HepG2 (cell line): Measurements from ENCODE around the gene KIAA1549. TPM values are rescaled to one million over a fixed set of nuclear protein-coding genes. Genes with fewer than 3 reads are reported as not detected.

Source experiments
- ATAC-seq: fragments of 200-7000 bp; cut with Tn5 transposase; 3 replicates; pipeline ENCODE4 v1.9.1; 2020; ENCODE audit warnings: mild to moderate bottlenecking, moderate library complexity
- BruUV-seq: library from RNA; stranded (reverse); fragments of 400-500 nt; replicated peaks from 2 replicates; lab custom pipeline; 2021; lab: Mats Ljungman, UMichigan
- CTCF ChIA-PET: fragments of 300-600 bp; formaldehyde crosslinking; extraction: SDS; loops from one replicate; lab custom pipeline; 2021; ENCODE audit warnings: low total read pairs, inconsistent platforms, low intra/inter-chr PET ratio; lab: Yijun Ruan, JAX
- POLR2A ChIA-PET: fragments of 350-600 bp; sonication (Branson Sonifier 250); formaldehyde crosslinking; loops from one replicate; lab custom pipeline; 2020; ENCODE audit warnings: antibody characterized with exemption, inconsistent platforms; lab: Yijun Ruan, JAX
- DNase-seq: peaks from one replicate; pipeline ENCODE4 v3.0.0-alpha.2; 2015; ENCODE audit warnings: low spot score
- FAIRE-seq: peaks from 3 replicates; lab custom pipeline; 2011; peaks lifted over from hg19 to GRCh38; lab: Jason Lieb, UNC
- H2AFZ ChIP-seq: one replicate; pipeline ENCODE4 v1.6.1; 2011; ENCODE audit warnings: low read length, inconsistent platforms
- H3K27ac ChIP-seq: fragments of 300-600 bp; 3 replicates; pipeline ENCODE4 v1.8.0; 2011; ENCODE audit warnings: mixed run types, mild to moderate bottlenecking, mixed read lengths, low read length, inconsistent platforms; ENCODE audit not compliant: insufficient read depth; ENCODE audit errors: extremely low read length
- H3K27me3 ChIP-seq, 2 experiments: fragments of 200-600 bp in 1 of 2; 2 replicates in 1 of 2; 3 replicates in 1 of 2; pipeline versions ENCODE4 v1.6.0 to v1.8.0; 2011; ENCODE audit warnings: low read length in 2 of 2, mild to moderate bottlenecking in 2 of 2, moderate library complexity in 2 of 2, inconsistent platforms in 1 of 2; ENCODE audit not compliant: insufficient read depth in 2 of 2, control insufficient read depth in 1 of 2
- H3K36me3 ChIP-seq, 2 experiments: fragments of 200-600 bp in 1 of 2; replicated peaks in 1 of 2; 2 replicates in 1 of 2; 3 replicates in 1 of 2; pipeline versions ENCODE4 v1.5.1 to v1.8.0; 2011; ENCODE audit warnings: low read length in 2 of 2, inconsistent platforms in 1 of 2; ENCODE audit not compliant: insufficient read depth in 2 of 2, control insufficient read depth in 1 of 2
- H3K4me1 ChIP-seq: 2 replicates; pipeline ENCODE4 v1.5.1; 2012; ENCODE audit warnings: low read length, inconsistent platforms; ENCODE audit not compliant: insufficient read depth
- H3K4me2 ChIP-seq: 2 replicates; pipeline ENCODE4 v1.6.0; 2011; ENCODE audit warnings: low read depth, low read length, inconsistent platforms
- H3K4me3 ChIP-seq, 3 experiments: fragments of 200-600 bp in 1 of 3; sonication (generic), shearing (Covaris generic) in 1 of 3; replicated peaks in 1 of 3; 2 replicates each; pipeline ENCODE4 v1.5.1; 2011 to 2016; ENCODE audit warnings: low read length in 3 of 3, inconsistent platforms in 2 of 3, low read depth in 2 of 3, mild to moderate bottlenecking in 2 of 3, control low read depth in 1 of 3, mixed read lengths in 1 of 3; ENCODE audit not compliant: insufficient read depth in 1 of 3
- H3K79me2 ChIP-seq: one replicate; pipeline ENCODE4 v1.6.1; 2011; ENCODE audit warnings: low read length, inconsistent platforms; ENCODE audit not compliant: insufficient read depth
- H3K9ac ChIP-seq: 2 replicates; pipeline ENCODE4 v1.6.0; 2011; ENCODE audit warnings: mild to moderate bottlenecking, low read depth, low read length, inconsistent platforms; ENCODE audit not compliant: insufficient read depth
- H3K9me3 ChIP-seq: 2 replicates; pipeline ENCODE4 v1.5.1; 2012; ENCODE audit warnings: mild to moderate bottlenecking, low read length
- H4K20me1 ChIP-seq: 2 replicates; pipeline ENCODE4 v1.6.0; 2011; ENCODE audit warnings: inconsistent platforms, mild to moderate bottlenecking, low read length, moderate library complexity; ENCODE audit not compliant: insufficient read depth
- ARNT ChIP-seq: fragments of 450-650 bp; IDR thresholded peaks from 2 replicates; pipeline ENCODE4 v1.6.1; 2017
- CBX1 ChIP-seq: IDR thresholded peaks from one replicate; pipeline ENCODE4 v1.6.1; 2016; ENCODE audit warnings: antibody characterized with exemption, low read depth
- NFIC ChIP-seq: IDR thresholded peaks from 2 replicates; pipeline ENCODE4 v1.6.1; 2012; ENCODE audit warnings: mild to moderate bottlenecking, low read length, inconsistent platforms
- XRCC5 ChIP-seq: fragments of 200-400 bp; formaldehyde crosslinking; optimal IDR thresholded peaks from 2 replicates; pipeline ENCODE3; 2017; ENCODE audit warnings: mild to moderate bottlenecking, low read length
- ZFP41 ChIP-seq: sonication (generic); formaldehyde crosslinking; IDR thresholded peaks from 2 replicates; pipeline ENCODE4 v1.4.0; 2020; ENCODE audit warnings: mild to moderate bottlenecking, missing genetic modification reagents, borderline replicate concordance
- ZNF263 ChIP-seq: sonication (generic); formaldehyde crosslinking; IDR thresholded peaks from 2 replicates; pipeline ENCODE4 v1.4.0; 2020; ENCODE audit warnings: missing genetic modification reagents
- ZNF558 ChIP-seq: sonication (generic); formaldehyde crosslinking; IDR thresholded peaks from 2 replicates; pipeline ENCODE4 v1.9.0; 2022; ENCODE audit warnings: mild to moderate bottlenecking, missing genetic modification reagents, borderline replicate concordance
- ZNF709 ChIP-seq: sonication (generic); formaldehyde crosslinking; IDR thresholded peaks from 2 replicates; pipeline ENCODE4 v1.5.0; 2020; ENCODE audit warnings: mild to moderate bottlenecking, missing genetic modification reagents
- WGBS: methylation state at CpG from one replicate; pipeline ENCODE4 v1.1.6; 2017; ENCODE audit warnings: low lambda C conversion rate; 5-methylcytosine and 5-hydroxymethylcytosine counted together
- in situ Hi-C: cut with HindIII; loops from 2 replicates; pipeline ENCODE4 v1.10.0; 2017; ENCODE audit warnings: low pct_unique_long_range_greater_than_20kb; ENCODE audit not compliant: extremely low pct_ligation_motif_present
- intact Hi-C: fragments of 100-400 bp; cut with micrococcal nuclease; formaldehyde crosslinking; loops from one replicate; pipeline ENCODE4 v1.10.0; 2022; ENCODE audit not compliant: unreplicated experiment
- polyA plus RNA-seq, 8 experiments: library from polyadenylated mRNA; depleted of rRNA in 3 of 8; stranded (reverse) in 7 of 8; unstranded in 1 of 8; fragments of >200 nt; fragmentation: Illumina TruSeq in 4 of 8; extraction: Trizol in 4 of 8; gene quantifications; 2 replicates each; pipeline versions ENCODE4 v1.2.1 to v1.2.3, GENCODE V29; 2011 to 2016; ENCODE audit warnings: low read depth in 4 of 8, missing spikeins in 1 of 8, mixed read lengths in 1 of 8; ENCODE audit not compliant: insufficient read depth in 1 of 8
- total RNA-seq, 5 experiments: library from RNA; depleted of rRNA; stranded (reverse); fragments of >200 nt; fragmentation: Illumina TruSeq; extraction: Trizol; gene quantifications; 2 replicates each; pipeline ENCODE4 v1.2.3, GENCODE V29; 2016; ENCODE audit warnings: low read depth in 1 of 5
- TF ChIP-seq, protein P1 (sequence below): sonication (generic); formaldehyde crosslinking; IDR thresholded peaks from 2 replicates; pipeline ENCODE4 v1.9.0; 2021; ENCODE audit warnings: missing genetic modification reagents, borderline replicate concordance
- TF ChIP-seq, protein P2 (sequence below): sonication (generic); formaldehyde crosslinking; IDR thresholded peaks from 2 replicates; pipeline ENCODE4 v1.4.0; 2020; ENCODE audit warnings: missing genetic modification reagents
- TF ChIP-seq, protein P3 (sequence below): sonication (generic); formaldehyde crosslinking; IDR thresholded peaks from 2 replicates; pipeline ENCODE4 v1.4.0; 2020; ENCODE audit warnings: mild to moderate bottlenecking, low read depth, missing genetic modification reagents
- TF ChIP-seq, protein P4 (sequence below): sonication (generic); formaldehyde crosslinking; conservative IDR thresholded peaks from 2 replicates; pipeline ENCODE4 v1.5.0; 2020; ENCODE audit warnings: missing genetic modification reagents
- TF ChIP-seq, protein P5 (sequence below): sonication (generic); formaldehyde crosslinking; IDR thresholded peaks from 2 replicates; pipeline ENCODE4 v1.4.0; 2020; ENCODE audit warnings: missing genetic modification reagents

KIAA1549 gene
- total and polyA plus RNA-seq, 2 of the 13 experiments (the other 11 are each of a cell fraction or from before 2014, with no cell fraction given): 1.1 to 1.8 TPM

DNA sequence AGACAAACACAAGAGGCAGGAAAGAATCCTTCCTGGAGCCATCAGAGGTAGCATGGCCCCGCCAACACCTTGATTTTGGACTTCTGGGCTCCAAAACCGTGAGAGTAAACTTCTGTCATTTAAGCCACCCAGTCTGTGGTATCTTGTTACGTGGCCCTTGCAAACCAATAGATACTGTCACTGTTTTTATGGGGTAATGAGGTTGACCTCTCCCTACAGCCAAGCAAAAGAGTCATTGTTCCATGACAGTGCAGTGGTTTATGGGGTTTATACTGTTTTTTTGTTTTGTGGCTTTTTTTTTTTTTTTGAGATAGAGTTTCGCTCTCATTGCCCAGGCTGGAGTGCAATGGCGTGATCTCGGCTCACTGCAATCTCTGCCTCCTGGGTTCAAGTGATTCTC, 32.8 kb downstream of the KIAA1549 start:
- ChIA-PET CTCF (no interaction called here), POLR2A (no interaction called here)
- ATAC-seq (no peak), FAIRE-seq (no peak), DNase-seq (no peak)
- 81% methylated on average over 5 of the region's 6 CpGs for WGBS
- Histone ChIP-seq H3K4me2 (no peak overlapping the region), H3K4me1 (peaks cover 18% of the 10 kb centered on the region), H3K79me2 (no peaks in the 10 kb centered on the region), H2AFZ (no peak overlapping the region), H3K27ac (no peak overlapping the region), H3K9me3 (no peaks in the 10 kb centered on the region), H3K36me3 (no peaks in the 10 kb centered on the region), H4K20me1 (no peaks in the 10 kb centered on the region)
- in situ Hi-C loops: no loop called here
- BruUV-seq: no TSS peak
- TF ChIP-seq ZNF558 (CRISPR knock-in tag) (no peak), ZNF263 (no peak), ZFP41 (CRISPR knock-in tag) (no peak), ARNT (no peak), CBX1 (no peak), XRCC5 (no peak), NFIC (no peak), ZNF709 (CRISPR knock-in tag) (no peak)
- TF ChIP-seq, protein P1, sequence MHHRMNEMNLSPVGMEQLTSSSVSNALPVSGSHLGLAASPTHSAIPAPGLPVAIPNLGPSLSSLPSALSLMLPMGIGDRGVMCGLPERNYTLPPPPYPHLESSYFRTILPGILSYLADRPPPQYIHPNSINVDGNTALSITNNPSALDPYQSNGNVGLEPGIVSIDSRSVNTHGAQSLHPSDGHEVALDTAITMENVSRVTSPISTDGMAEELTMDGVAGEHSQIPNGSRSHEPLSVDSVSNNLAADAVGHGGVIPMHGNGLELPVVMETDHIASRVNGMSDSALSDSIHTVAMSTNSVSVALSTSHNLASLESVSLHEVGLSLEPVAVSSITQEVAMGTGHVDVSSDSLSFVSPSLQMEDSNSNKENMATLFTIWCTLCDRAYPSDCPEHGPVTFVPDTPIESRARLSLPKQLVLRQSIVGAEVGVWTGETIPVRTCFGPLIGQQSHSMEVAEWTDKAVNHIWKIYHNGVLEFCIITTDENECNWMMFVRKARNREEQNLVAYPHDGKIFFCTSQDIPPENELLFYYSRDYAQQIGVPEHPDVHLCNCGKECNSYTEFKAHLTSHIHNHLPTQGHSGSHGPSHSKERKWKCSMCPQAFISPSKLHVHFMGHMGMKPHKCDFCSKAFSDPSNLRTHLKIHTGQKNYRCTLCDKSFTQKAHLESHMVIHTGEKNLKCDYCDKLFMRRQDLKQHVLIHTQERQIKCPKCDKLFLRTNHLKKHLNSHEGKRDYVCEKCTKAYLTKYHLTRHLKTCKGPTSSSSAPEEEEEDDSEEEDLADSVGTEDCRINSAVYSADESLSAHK (CRISPR knock-in tag): no peak
- TF ChIP-seq, protein P2, sequence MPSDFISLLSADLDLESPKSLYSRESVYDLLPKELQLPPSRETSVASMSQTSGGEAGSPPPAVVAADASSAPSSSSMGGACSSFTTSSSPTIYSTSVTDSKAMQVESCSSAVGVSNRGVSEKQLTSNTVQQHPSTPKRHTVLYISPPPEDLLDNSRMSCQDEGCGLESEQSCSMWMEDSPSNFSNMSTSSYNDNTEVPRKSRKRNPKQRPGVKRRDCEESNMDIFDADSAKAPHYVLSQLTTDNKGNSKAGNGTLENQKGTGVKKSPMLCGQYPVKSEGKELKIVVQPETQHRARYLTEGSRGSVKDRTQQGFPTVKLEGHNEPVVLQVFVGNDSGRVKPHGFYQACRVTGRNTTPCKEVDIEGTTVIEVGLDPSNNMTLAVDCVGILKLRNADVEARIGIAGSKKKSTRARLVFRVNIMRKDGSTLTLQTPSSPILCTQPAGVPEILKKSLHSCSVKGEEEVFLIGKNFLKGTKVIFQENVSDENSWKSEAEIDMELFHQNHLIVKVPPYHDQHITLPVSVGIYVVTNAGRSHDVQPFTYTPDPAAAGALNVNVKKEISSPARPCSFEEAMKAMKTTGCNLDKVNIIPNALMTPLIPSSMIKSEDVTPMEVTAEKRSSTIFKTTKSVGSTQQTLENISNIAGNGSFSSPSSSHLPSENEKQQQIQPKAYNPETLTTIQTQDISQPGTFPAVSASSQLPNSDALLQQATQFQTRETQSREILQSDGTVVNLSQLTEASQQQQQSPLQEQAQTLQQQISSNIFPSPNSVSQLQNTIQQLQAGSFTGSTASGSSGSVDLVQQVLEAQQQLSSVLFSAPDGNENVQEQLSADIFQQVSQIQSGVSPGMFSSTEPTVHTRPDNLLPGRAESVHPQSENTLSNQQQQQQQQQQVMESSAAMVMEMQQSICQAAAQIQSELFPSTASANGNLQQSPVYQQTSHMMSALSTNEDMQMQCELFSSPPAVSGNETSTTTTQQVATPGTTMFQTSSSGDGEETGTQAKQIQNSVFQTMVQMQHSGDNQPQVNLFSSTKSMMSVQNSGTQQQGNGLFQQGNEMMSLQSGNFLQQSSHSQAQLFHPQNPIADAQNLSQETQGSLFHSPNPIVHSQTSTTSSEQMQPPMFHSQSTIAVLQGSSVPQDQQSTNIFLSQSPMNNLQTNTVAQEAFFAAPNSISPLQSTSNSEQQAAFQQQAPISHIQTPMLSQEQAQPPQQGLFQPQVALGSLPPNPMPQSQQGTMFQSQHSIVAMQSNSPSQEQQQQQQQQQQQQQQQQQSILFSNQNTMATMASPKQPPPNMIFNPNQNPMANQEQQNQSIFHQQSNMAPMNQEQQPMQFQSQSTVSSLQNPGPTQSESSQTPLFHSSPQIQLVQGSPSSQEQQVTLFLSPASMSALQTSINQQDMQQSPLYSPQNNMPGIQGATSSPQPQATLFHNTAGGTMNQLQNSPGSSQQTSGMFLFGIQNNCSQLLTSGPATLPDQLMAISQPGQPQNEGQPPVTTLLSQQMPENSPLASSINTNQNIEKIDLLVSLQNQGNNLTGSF: no peak
- TF ChIP-seq, protein P3, sequence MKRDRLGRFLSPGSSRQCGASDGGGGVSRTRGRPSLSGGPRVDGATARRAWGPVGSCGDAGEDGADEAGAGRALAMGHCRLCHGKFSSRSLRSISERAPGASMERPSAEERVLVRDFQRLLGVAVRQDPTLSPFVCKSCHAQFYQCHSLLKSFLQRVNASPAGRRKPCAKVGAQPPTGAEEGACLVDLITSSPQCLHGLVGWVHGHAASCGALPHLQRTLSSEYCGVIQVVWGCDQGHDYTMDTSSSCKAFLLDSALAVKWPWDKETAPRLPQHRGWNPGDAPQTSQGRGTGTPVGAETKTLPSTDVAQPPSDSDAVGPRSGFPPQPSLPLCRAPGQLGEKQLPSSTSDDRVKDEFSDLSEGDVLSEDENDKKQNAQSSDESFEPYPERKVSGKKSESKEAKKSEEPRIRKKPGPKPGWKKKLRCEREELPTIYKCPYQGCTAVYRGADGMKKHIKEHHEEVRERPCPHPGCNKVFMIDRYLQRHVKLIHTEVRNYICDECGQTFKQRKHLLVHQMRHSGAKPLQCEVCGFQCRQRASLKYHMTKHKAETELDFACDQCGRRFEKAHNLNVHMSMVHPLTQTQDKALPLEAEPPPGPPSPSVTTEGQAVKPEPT (CRISPR knock-in tag): no peak
- TF ChIP-seq, protein P4, sequence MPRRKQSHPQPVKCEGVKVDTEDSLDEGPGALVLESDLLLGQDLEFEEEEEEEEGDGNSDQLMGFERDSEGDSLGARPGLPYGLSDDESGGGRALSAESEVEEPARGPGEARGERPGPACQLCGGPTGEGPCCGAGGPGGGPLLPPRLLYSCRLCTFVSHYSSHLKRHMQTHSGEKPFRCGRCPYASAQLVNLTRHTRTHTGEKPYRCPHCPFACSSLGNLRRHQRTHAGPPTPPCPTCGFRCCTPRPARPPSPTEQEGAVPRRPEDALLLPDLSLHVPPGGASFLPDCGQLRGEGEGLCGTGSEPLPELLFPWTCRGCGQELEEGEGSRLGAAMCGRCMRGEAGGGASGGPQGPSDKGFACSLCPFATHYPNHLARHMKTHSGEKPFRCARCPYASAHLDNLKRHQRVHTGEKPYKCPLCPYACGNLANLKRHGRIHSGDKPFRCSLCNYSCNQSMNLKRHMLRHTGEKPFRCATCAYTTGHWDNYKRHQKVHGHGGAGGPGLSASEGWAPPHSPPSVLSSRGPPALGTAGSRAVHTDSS (CRISPR knock-in tag): no peak
- TF ChIP-seq, protein P5, sequence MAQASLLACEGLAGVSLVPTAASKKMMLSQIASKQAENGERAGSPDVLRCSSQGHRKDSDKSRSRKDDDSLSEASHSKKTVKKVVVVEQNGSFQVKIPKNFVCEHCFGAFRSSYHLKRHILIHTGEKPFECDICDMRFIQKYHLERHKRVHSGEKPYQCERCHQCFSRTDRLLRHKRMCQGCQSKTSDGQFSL (CRISPR knock-in tag): no peak
- TF ChIP-seq, all 625 proteins: peak for 0
- Histone ChIP-seq H3K9ac (no peak overlapping the region), H3K27me3 (no peaks in the 10 kb centered on the region), H3K4me3 (no peak overlapping the region)
- intact Hi-C loops: no loop called here
